ENCODE measurements around the gene C11orf54. TPM values are rescaled to one million over a fixed set of nuclear protein-coding genes. Genes with fewer than 3 reads are reported as not detected.
"Not testable (repeated sequence)": the region's sequence is repeated elsewhere in the genome, so short reads cannot be mapped to it uniquely, and the experiment has no call there.

C11orf54 gene
- total RNA-seq, 1 donor, result 17.7 TPM

DNA sequence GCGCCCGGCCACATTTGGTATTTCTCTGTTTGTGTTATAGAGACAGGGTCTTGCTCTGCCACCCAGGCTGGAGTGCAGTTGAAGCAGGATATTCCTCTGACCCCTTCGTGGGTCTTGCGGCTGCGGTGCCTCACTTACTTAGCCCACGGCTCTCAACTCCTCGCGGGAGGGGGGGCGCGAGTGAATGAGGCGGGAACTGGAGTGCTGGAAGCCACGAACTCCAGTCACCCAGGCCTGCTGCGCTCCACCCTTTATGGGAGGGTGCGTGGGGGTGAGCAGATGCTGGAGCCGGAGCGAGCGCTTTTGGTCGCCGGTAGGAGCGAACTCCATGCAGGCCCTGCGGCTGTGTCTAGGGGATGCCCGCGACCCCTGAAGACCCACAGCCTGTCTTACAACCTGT is 1.8 kb downstream of the C11orf54 start:
- Histone ChIP-seq H3K9me3 (ENCODE audit: low read depth, low read length) (no peaks in the 10 kb centered on the region), H3K27me3 (ENCODE audit: insufficient read depth, low read length) (no peaks in the 10 kb centered on the region), H3K4me1 (ENCODE audit: insufficient read depth, low read length) (peaks cover 22% of the 10 kb centered on the region), H3K4me3 (ENCODE audit: insufficient read depth, low read length) (no peak overlapping the region), H3K36me3 (ENCODE audit: insufficient read depth, low read length) (peaks cover 19% of the 10 kb centered on the region), H4K20me1 (ENCODE audit: insufficient read depth, low read length) (peaks cover 19% of the 10 kb centered on the region), H3K4me2 (ENCODE audit: insufficient read depth, low read length) (no peak overlapping the region), H3K27ac (ENCODE audit: low read depth, low read length) (no peak overlapping the region), H3K79me2 (ENCODE audit: insufficient read depth, low read length) (peaks cover 51% of the 10 kb centered on the region), H2AFZ (ENCODE audit: low read length) (no peak overlapping the region)
- TF ChIP-seq, protein P1, sequence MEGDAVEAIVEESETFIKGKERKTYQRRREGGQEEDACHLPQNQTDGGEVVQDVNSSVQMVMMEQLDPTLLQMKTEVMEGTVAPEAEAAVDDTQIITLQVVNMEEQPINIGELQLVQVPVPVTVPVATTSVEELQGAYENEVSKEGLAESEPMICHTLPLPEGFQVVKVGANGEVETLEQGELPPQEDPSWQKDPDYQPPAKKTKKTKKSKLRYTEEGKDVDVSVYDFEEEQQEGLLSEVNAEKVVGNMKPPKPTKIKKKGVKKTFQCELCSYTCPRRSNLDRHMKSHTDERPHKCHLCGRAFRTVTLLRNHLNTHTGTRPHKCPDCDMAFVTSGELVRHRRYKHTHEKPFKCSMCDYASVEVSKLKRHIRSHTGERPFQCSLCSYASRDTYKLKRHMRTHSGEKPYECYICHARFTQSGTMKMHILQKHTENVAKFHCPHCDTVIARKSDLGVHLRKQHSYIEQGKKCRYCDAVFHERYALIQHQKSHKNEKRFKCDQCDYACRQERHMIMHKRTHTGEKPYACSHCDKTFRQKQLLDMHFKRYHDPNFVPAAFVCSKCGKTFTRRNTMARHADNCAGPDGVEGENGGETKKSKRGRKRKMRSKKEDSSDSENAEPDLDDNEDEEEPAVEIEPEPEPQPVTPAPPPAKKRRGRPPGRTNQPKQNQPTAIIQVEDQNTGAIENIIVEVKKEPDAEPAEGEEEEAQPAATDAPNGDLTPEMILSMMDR (IDR thresholded peaks at IDR 0.05; ENCODE audit: extremely low read depth, low read depth, low read length), result no peak
- DNase-seq (ENCODE audit: insufficient read length, low spot score, missing footprints), result no peak

DNA sequence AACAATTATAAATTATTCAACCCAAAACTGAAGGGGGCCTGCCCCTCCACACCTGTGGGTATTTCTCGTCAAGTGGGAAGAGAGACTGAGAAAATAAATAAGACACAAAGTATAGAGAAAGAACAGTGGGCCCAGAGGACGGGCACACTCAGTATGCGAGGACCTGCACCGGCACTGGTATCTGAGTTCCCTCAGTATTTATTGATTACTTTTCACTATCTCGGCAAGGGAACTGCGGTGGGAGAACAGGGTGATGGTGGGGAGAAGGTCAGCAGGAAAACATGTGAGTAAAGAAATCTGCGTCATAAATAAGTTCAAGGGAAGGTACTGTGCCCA is 3.2 kb downstream of the C11orf54 start:
- Histone ChIP-seq H3K9me3 (ENCODE audit: low read depth, low read length) (no peaks in the 10 kb centered on the region), H3K4me1 (ENCODE audit: insufficient read depth, low read length) (peaks cover 8% of the 10 kb centered on the region), H2AFZ (ENCODE audit: low read length) (no peak overlapping the region), H3K4me3 (ENCODE audit: insufficient read depth, low read length) (no peak overlapping the region), H3K27me3 (ENCODE audit: insufficient read depth, low read length) (no peaks in the 10 kb centered on the region), H4K20me1 (ENCODE audit: insufficient read depth, low read length) (peaks cover 6% of the 10 kb centered on the region), H3K79me2 (ENCODE audit: insufficient read depth, low read length) (peaks cover 38% of the 10 kb centered on the region), H3K36me3 (ENCODE audit: insufficient read depth, low read length) (peaks cover 6% of the 10 kb centered on the region), H3K4me2 (ENCODE audit: insufficient read depth, low read length) (no peak overlapping the region), H3K27ac (ENCODE audit: low read depth, low read length) (no peak overlapping the region)
- DNase-seq (ENCODE audit: insufficient read length, low spot score, missing footprints), result no peak
- TF ChIP-seq, protein P1 (IDR thresholded peaks at IDR 0.05; ENCODE audit: extremely low read depth, low read depth, low read length), result no peak

DNA sequence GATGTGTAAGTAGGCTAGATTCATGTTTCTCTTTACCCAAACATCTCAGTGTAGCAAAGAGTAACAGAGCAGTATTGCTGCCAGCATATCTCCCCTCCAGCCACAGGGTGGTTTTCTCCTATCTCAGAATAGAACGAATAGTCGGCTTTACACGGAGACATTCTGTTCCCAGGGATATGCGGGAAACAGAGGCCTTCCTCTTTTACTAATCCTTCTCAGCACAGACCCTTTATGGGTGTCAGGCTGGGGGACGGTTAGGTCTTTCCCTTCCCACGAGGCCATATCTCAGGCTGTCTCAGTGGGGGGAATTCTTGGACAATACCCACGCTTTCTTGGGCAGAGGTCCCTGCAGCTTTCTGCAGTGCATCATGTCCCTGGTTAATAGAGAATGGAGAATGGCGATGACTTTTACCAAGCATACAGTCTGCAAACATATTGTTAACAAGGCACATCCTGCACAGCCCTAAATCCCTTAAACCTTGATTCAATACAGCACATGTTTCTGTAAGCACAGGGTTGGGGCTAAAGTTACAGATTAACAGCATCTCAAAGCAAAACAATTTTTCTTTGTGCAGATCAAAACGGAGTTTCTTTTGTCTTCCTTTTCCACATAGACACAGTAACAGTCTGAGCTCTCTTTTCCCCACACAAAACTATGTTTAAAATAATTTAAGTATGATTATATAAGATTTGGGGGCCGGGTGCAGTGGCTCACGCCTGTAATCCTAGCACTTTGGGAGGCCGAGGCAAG is 3.7 kb downstream of the C11orf54 start:
- H3K4me2 ChIP-seq (ENCODE audit: insufficient read depth, low read length); H3K4me3 ChIP-seq (ENCODE audit: insufficient read depth, low read length); DNase-seq (ENCODE audit: insufficient read length, low spot score, missing footprints); H3K9me3 ChIP-seq (ENCODE audit: low read depth, low read length); H3K4me1 ChIP-seq (ENCODE audit: insufficient read depth, low read length); H3K36me3 ChIP-seq (ENCODE audit: insufficient read depth, low read length); H3K27ac ChIP-seq (ENCODE audit: low read depth, low read length); H4K20me1 ChIP-seq (ENCODE audit: insufficient read depth, low read length); H2AFZ ChIP-seq (ENCODE audit: low read length); H3K27me3 ChIP-seq (ENCODE audit: insufficient read depth, low read length): not testable (repeated sequence)
- H3K79me2 ChIP-seq (ENCODE audit: insufficient read depth, low read length), result peaks cover 32% of the 10 kb centered on the region

DNA sequence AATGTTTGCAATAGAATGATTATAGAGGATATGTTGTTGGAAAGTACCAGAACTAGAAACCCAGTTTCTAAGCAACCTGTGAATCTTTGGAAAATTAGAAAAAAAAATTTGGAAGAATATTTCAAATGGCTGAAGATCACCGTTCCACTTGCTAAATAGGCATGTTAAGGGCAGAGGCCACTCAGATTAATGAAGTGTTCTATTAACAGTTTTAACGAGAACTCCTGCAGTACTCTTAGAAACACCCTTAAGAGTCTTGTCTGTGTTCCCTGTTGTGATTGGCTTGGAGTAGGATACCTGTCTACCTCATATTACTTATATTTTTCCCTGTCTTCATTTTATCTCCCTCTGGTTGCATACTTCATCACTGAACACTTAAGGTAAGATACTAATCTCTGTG is 4.6 kb downstream of the C11orf54 start:
- Histone ChIP-seq H3K79me2 (ENCODE audit: insufficient read depth, low read length) (peaks cover 23% of the 10 kb centered on the region), H3K27me3 (ENCODE audit: insufficient read depth, low read length) (no peaks in the 10 kb centered on the region), H3K27ac (ENCODE audit: low read depth, low read length) (no peak overlapping the region), H3K36me3 (ENCODE audit: insufficient read depth, low read length) (no peaks in the 10 kb centered on the region), H3K4me3 (ENCODE audit: insufficient read depth, low read length) (no peak overlapping the region), H4K20me1 (ENCODE audit: insufficient read depth, low read length) (no peaks in the 10 kb centered on the region), H3K4me1 (ENCODE audit: insufficient read depth, low read length) (peaks cover 5% of the 10 kb centered on the region), H2AFZ (ENCODE audit: low read length) (no peak overlapping the region), H3K4me2 (ENCODE audit: insufficient read depth, low read length) (no peak overlapping the region), H3K9me3 (ENCODE audit: low read depth, low read length) (no peaks in the 10 kb centered on the region)
- TF ChIP-seq, protein P1 (IDR thresholded peaks at IDR 0.05; ENCODE audit: extremely low read depth, low read depth, low read length), result no peak
- no peak for DNase-seq (ENCODE audit: insufficient read length, low spot score, missing footprints)
